ENCODE data around the gene LARP1.

DNA sequence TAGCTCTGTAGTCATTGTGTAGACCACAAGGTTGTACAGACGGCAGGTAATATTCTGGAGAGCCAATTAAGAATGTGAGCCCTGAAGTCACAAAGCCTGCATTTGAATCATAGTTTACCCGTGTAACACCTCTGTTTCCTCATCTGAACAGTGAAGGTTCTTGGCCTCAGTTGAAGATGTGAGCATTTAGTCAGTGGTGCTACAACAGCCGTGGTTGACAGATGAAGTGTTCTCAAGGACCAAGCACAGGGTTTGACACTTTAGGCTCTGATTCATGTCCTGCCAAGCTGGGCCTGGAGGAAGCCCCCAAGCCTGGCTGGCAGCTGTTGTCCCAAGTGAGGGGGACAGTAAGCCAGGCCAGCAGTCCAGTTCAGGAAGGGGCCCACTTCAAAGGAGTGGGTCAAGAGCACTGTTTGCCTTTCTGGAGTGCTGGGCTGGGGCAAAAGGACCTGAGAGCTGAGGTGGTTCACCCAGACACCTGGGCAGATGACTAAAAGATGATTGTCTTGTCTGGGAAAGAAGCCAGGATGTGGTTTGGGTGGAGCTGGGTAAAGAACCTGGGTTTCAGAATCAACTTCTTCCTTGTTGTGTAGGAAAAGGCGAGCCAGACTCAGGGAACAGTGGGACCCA, 74.5 kb downstream of the LARP1 start:
- TF ChIP-seq POLR2A (IDR thresholded peaks at IDR 0.05) (no peak), EP300 (IDR thresholded peaks at IDR 0.05) (peak in 1 of 4 donors; percentile 33)
- TF ChIP-seq, protein P1, sequence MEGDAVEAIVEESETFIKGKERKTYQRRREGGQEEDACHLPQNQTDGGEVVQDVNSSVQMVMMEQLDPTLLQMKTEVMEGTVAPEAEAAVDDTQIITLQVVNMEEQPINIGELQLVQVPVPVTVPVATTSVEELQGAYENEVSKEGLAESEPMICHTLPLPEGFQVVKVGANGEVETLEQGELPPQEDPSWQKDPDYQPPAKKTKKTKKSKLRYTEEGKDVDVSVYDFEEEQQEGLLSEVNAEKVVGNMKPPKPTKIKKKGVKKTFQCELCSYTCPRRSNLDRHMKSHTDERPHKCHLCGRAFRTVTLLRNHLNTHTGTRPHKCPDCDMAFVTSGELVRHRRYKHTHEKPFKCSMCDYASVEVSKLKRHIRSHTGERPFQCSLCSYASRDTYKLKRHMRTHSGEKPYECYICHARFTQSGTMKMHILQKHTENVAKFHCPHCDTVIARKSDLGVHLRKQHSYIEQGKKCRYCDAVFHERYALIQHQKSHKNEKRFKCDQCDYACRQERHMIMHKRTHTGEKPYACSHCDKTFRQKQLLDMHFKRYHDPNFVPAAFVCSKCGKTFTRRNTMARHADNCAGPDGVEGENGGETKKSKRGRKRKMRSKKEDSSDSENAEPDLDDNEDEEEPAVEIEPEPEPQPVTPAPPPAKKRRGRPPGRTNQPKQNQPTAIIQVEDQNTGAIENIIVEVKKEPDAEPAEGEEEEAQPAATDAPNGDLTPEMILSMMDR (IDR thresholded peaks at IDR 0.05), result no peak

All from upper lobe of left lung (tissue), 4 donors.